Breast epithelium (tissue), 4 donors: ENCODE results near the gene SLC1A7. TPM values are rescaled to one million over a fixed set of nuclear protein-coding genes. Genes with fewer than 3 reads are reported as not detected.

Experiments
- DNase-seq, 2 donors: peaks; one replicate each; pipeline ENCODE4 v3.0.0-alpha.2; 2019; ENCODE audit warnings: low spot score in 2 of 2
- H3K27ac ChIP-seq, 2 donors: fragments of 200-600 bp; sonication (generic) in 1 of 2; one replicate each; pipeline ENCODE4 v1.5.1; 2016 to 2019; ENCODE audit warnings: mild to moderate bottlenecking in 1 of 2
- H3K27me3 ChIP-seq, 2 donors: fragments of 200-600 bp; sonication (generic) in 1 of 2; one replicate each; pipeline versions ENCODE4 v1.5.1 to v1.6.0; 2017 to 2019; ENCODE audit warnings: control low read depth in 1 of 2, mild to moderate bottlenecking in 1 of 2
- H3K36me3 ChIP-seq: fragments of 200-600 bp; one replicate; pipeline ENCODE4 v1.5.1; 2019
- H3K4me1 ChIP-seq, 2 donors: fragments of 200-600 bp; sonication (generic); one replicate each; pipeline ENCODE4 v1.5.1; 2016 to 2019; ENCODE audit warnings: control low read depth in 1 of 2
- H3K4me3 ChIP-seq, 3 donors: fragments of 200-600 bp; sonication (generic); 1 replicate in 2 of 3; 2 replicates in 1 of 3; pipeline ENCODE4 v1.5.1; 2016 to 2019; ENCODE audit warnings: mild to moderate bottlenecking in 3 of 3, moderate library complexity in 2 of 3
- H3K9me3 ChIP-seq, 2 donors: fragments of 200-600 bp; sonication (generic) in 1 of 2; one replicate each; pipeline ENCODE4 v1.5.1; 2016 to 2019; ENCODE audit warnings: control low read depth in 1 of 2
- CTCF ChIP-seq, 3 donors: fragments of 450-650 bp; IDR thresholded peaks; one replicate each; pipeline ENCODE4 v1.5.1; 2016 to 2017; ENCODE audit warnings: antibody characterized with exemption in 3 of 3, mild to moderate bottlenecking in 3 of 3, moderate library complexity in 3 of 3
- POLR2A ChIP-seq: fragments of 450-650 bp; IDR thresholded peaks from one replicate; pipeline ENCODE4 v1.6.1; 2016; ENCODE audit warnings: antibody characterized with exemption, mild to moderate bottlenecking, moderate library complexity
- POLR2AphosphoS5 ChIP-seq, 3 donors: sonication (generic); formaldehyde crosslinking; IDR thresholded peaks; one replicate each; pipeline ENCODE4 v1.6.1; 2017; ENCODE audit warnings: antibody characterized with exemption in 3 of 3
- intact Hi-C: fragments of 100-400 bp; cut with DNase I; formaldehyde crosslinking; loops from one replicate; pipeline ENCODE4 v1.15.1; 2023; ENCODE audit warnings: low total_unique reads
- total RNA-seq, 3 donors: library from RNA; depleted of rRNA; stranded (reverse); fragments of >200 nt; gene quantifications; one replicate each; pipeline ENCODE4 v1.1.0, GENCODE V29; 2016

SLC1A7 gene
- total RNA-seq, 3 donors from 2014 or later = 0.16 TPM; not detected in 2

GRCh38 chr1:53087332-53088285, 54.8 kb downstream of the SLC1A7 start:
- Histone ChIP-seq H3K36me3 (no peaks in the 10 kb centered on the region), H3K4me3 (no peak overlapping the region), H3K27me3 (no peaks in the 10 kb centered on the region), H3K9me3 (no peaks in the 10 kb centered on the region), H3K4me1 (no peaks in the 10 kb centered on the region), H3K27ac (no peak overlapping the region)
- no peak for DNase-seq
- intact Hi-C loops = no loop called here
- TF ChIP-seq CTCF (IDR thresholded peaks at IDR 0.05) (no peak), POLR2AphosphoS5 (IDR thresholded peaks at IDR 0.05) (no peak), POLR2A (no peak)

GRCh38 chr1:53086491-53087070, 55.9 kb downstream of the SLC1A7 start:
- Histone ChIP-seq H3K27ac (no peak overlapping the region), H3K9me3 (no peaks in the 10 kb centered on the region), H3K4me1 (no peaks in the 10 kb centered on the region), H3K27me3 (no peaks in the 10 kb centered on the region), H3K36me3 (no peaks in the 10 kb centered on the region), H3K4me3 (no peak overlapping the region)
- intact Hi-C loops = no loop called here
- TF ChIP-seq POLR2A (no peak), CTCF (IDR thresholded peaks at IDR 0.05) (no peak), POLR2AphosphoS5 (IDR thresholded peaks at IDR 0.05) (no peak)
- no peak for DNase-seq

DNA sequence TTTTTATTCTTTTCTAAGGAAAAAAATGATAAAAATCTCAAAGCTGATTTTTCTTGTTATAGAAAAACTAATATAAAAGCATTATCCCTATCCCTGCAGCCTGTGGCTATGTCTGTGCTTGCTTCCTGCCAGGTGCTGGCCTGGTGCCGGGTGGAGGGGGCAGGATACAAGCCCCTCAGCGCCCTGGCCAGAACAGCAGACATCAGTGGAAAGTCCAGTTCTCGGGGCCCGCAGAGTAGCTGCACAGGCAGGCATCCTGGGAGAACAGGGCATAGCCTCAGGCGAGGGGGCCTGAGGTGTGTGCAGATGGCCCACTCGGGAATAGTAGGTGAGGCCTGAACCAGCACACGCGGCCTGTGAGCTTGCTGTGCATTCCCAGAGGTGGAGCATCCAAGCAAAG, 57.0 kb downstream of the SLC1A7 start:
- Histone ChIP-seq H3K27ac (no peak overlapping the region), H3K9me3 (no peaks in the 10 kb centered on the region), H3K27me3 (no peaks in the 10 kb centered on the region), H3K4me3 (no peak overlapping the region), H3K4me1 (no peaks in the 10 kb centered on the region), H3K36me3 (no peaks in the 10 kb centered on the region)
- DNase-seq = no peak
- intact Hi-C loops = no loop called here
- TF ChIP-seq CTCF (IDR thresholded peaks at IDR 0.05) (no peak), POLR2A (no peak), POLR2AphosphoS5 (IDR thresholded peaks at IDR 0.05) (no peak)

- no peak for TF ChIP-seq CTCF (IDR thresholded peaks at IDR 0.05)
- TF ChIP-seq POLR2A = no peak
- no peak for TF ChIP-seq POLR2AphosphoS5 (IDR thresholded peaks at IDR 0.05)
- no peaks in the 10 kb centered on the region for H3K9me3 ChIP-seq
- no peaks in the 10 kb centered on the region for H3K27me3 ChIP-seq
- no peak overlapping the region for H3K27ac ChIP-seq
- no peaks in the 10 kb centered on the region for H3K36me3 ChIP-seq
- H3K4me1 ChIP-seq = no peaks in the 10 kb centered on the region
- intact Hi-C loops = no loop called here
- DNase-seq = no peak
- no peak overlapping the region for H3K4me3 ChIP-seq
Observed at GRCh38 chr1:53084589-53084971, 57.9 kb downstream of the SLC1A7 start.
